ENCODE results near the gene ROM1.

ROM1 gene

DNA sequence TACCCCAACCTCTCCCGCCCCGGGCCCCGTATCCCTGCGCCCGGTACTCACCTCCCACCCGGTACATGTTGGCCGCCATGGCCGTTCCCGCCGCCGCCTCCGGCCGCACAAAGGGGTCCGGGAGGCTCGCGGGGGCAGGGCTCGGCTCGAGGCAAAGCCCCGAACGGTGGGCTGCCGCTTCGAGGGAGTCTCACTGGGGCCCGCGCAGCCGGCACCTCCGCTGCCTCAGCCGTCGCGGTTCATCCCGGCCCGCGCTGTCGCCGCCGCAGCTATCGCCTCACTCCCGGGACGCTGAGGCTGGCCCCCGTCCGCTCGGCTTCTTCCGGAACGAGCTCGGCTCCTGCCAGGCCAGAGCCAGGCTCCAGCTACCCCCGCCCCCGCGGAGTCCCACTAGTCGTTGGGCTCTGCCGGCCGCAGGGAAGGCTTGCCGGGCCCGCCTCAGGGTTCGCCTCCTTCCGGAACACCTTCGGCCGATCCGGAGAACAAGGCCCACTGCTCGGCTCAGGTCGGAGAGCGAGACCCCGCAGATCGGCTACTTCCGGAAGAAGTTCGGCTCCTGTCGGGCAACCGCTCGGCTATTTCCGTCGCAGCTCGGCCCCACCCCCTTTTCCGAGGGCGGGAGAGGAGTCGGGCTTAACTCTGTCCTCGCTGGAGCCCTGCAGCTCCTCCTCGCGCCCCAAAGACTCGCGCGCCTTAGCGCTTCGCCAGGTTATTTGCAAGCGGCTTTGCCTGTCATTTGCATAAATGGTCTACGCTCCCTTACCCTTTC lies 11.5 kb upstream of the ROM1 start, which contains the start of gene MTA2:
MTA2 (minus strand) TSS at position 494 of the 769 bp plus-strand sequence; CDS start at position 79, 415 bp downstream.
- H3K27me3 ChIP-seq: no peaks in the 10 kb centered on the region

DNA sequence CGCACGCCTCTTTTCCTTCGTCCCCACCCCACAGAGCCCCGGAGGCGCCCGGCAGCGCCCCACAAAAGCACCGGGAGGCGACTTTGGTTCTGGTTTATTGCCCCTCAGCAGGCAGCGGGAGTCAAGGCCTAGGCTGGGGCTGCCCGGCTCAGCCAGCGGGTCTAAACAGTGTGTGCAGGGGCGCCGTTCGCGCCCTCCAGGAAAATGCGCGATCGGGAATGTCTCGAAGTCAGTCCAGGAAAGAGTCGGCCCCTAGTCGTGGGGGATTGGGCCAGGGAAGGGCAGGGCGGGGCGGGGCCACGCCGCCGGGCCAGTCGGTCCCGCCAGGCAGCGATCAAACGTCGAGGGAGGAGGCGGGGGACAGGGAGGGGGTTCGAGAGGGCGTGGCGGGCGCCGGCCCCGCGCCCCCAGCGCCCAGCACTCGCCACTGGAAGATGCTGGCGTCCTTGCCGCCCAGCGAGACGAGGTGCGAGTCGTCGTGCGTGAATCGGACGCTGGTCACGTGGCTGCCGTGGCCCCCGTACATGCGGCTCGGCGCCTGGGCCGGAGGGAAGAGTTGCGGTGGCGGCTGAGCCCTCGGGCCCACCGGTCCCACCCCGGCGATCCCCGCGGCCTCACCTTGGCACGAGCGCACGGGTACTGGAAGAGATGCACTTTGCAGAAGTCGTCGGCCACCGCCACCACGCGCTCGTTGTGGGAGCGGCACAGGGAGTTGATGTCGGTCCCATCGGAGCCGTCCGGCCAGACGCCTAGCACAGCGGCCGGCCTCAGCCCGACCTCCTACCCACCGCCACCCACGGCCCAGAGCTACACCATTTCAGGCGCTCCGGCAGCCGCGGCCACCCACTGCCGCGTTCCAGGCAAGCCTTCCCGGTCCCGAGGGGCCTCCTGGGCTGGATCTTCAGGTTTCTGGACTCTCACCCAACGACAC lies 10.7 kb upstream of the ROM1 start:
- TF ChIP-seq, protein P1, sequence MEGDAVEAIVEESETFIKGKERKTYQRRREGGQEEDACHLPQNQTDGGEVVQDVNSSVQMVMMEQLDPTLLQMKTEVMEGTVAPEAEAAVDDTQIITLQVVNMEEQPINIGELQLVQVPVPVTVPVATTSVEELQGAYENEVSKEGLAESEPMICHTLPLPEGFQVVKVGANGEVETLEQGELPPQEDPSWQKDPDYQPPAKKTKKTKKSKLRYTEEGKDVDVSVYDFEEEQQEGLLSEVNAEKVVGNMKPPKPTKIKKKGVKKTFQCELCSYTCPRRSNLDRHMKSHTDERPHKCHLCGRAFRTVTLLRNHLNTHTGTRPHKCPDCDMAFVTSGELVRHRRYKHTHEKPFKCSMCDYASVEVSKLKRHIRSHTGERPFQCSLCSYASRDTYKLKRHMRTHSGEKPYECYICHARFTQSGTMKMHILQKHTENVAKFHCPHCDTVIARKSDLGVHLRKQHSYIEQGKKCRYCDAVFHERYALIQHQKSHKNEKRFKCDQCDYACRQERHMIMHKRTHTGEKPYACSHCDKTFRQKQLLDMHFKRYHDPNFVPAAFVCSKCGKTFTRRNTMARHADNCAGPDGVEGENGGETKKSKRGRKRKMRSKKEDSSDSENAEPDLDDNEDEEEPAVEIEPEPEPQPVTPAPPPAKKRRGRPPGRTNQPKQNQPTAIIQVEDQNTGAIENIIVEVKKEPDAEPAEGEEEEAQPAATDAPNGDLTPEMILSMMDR (IDR thresholded peaks at IDR 0.05): peak; percentile 13
- H3K4me3 ChIP-seq (ENCODE audit: low read depth in 1 of 2, low read length in 1 of 2): peak overlapping the region; percentile 89 to 98
- H3K27ac ChIP-seq: peak overlapping the region; percentile 84
- H3K9me3 ChIP-seq: no peaks in the 10 kb centered on the region
- H3K27me3 ChIP-seq: no peaks in the 10 kb centered on the region
- H3K36me3 ChIP-seq: peaks cover 33% of the 10 kb centered on the region
- peaks cover 36% of the 10 kb centered on the region in 2 experiments for H3K4me1 ChIP-seq (ENCODE audit: control insufficient read depth in 1 of 2, insufficient read depth in 1 of 2, low read depth in 1 of 2, low read length in 1 of 2)

More for the DNA sequence above, 11.5 kb upstream of the ROM1 start, which contains the start of gene MTA2:
- H3K27ac ChIP-seq: peak within 1 kb of the TSS; percentile 84
- H3K4me3 ChIP-seq (ENCODE audit: low read depth in 1 of 2, low read length in 1 of 2): peak within 1 kb of the TSS; percentile 89 to 98
- peaks cover 36% of the 10 kb centered on the region in 2 experiments for H3K4me1 ChIP-seq (ENCODE audit: control insufficient read depth in 1 of 2, insufficient read depth in 1 of 2, low read depth in 1 of 2, low read length in 1 of 2)
- peaks cover 37% of the 10 kb centered on the region for H3K36me3 ChIP-seq
- TF ChIP-seq, protein P1 (IDR thresholded peaks at IDR 0.05): peak; percentile 55
- H3K9me3 ChIP-seq: no peaks in the 10 kb centered on the region

DNA sequence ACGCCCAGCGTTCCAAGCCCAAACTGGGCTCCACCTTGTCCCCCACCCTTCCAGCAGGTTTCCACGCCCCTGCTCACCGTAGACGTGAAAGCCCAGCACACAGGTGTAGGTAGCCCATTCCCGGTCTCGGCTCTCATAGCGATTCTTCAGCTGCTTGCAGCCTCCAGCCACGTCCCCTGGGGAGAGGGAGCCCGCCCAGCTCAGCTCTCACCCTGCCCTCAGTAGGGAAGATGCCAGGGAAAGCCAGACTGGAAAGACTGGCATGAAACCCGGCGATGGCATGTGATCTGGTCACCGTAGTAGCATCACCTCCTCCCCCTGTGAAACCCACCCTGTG lies 10.0 kb upstream of the ROM1 start:
- H3K36me3 ChIP-seq: peaks cover 26% of the 10 kb centered on the region
- TF ChIP-seq, protein P1 (IDR thresholded peaks at IDR 0.05): no peak
- no peaks in the 10 kb centered on the region for H3K9me3 ChIP-seq
- H3K27me3 ChIP-seq: no peaks in the 10 kb centered on the region
- no peak overlapping the region for H3K27ac ChIP-seq
- peak overlapping the region; percentile 89 to 98 for H3K4me3 ChIP-seq (ENCODE audit: low read depth in 1 of 2, low read length in 1 of 2)
- peaks cover 39 to 41% of the 10 kb centered on the region in 2 experiments for H3K4me1 ChIP-seq (ENCODE audit: control insufficient read depth in 1 of 2, insufficient read depth in 1 of 2, low read depth in 1 of 2, low read length in 1 of 2)

DNA sequence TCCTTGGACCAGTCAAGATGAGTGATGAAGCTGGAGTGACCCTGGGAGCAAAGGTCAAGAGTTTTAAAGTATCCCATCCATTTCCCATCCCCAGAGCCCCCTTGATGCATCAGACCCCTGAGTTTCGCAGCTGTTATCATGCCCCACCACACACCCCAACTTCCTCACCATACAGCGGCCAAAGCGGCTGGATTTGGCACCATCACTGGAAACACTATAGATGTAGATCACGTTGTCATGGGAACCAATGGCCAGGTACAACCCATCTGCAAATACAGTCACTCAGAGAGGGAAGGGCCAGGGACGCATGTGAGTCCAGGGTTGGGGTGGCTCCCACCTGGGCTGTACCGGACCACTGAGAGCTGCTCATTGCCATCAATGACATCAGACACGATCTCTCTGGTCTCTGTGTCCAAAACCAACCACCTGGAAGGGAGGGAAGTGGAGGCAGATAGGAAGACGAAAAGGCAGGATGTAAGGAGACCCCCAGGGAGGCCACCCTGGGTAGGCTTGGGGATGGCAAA lies 9.2 kb upstream of the ROM1 start:
- Histone ChIP-seq H3K4me3 (ENCODE audit: low read depth in 1 of 2, low read length in 1 of 2) (no peak overlapping the region), H3K27ac (no peak overlapping the region), H3K36me3 (peaks cover 28% of the 10 kb centered on the region), H3K9me3 (no peaks in the 10 kb centered on the region), H3K4me1 (ENCODE audit: control insufficient read depth in 1 of 2, insufficient read depth in 1 of 2, low read depth in 1 of 2, low read length in 1 of 2) (peaks cover 37 to 40% of the 10 kb centered on the region in 2 experiments), H3K27me3 (no peaks in the 10 kb centered on the region)
- TF ChIP-seq, protein P1 (IDR thresholded peaks at IDR 0.05): no peak

DNA sequence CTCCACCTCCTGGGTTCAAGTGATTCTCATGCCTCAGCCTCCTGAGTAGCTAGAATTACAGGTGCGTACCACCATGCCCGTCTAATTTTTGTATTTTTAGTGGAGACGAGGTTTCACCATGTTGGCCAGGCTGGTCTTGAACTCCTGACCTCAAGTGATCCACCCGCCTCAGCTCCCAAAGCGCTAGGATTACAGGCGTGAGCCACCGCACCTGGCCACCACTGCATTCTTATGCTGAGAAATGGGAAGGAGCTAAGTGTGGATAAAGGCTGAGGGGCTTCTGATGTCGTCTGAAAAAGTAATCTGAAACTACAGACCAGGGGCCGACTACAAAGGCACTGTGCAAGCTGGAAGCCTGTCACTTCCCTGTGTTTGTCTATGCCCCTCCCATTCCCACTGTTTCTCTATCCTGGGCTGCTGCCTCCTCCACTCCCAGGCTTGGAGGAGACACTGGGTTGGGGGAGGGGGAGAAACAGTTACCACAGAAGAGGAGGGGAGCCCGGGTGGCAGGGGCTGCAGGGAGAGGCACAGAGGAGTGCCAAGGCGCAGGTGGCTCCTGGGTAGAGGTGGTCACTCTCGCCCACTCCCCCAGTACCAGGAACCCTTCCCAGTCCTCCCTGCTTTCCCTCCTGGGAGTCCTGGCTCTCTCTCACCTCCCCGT lies 8.5 kb upstream of the ROM1 start:
- Histone ChIP-seq H3K9me3 (no peaks in the 10 kb centered on the region), H3K36me3 (peaks cover 29% of the 10 kb centered on the region), H3K27me3 (no peaks in the 10 kb centered on the region), H3K27ac (no peak overlapping the region), H3K4me3 (ENCODE audit: low read depth in 1 of 2, low read length in 1 of 2) (no peak overlapping the region), H3K4me1 (ENCODE audit: control insufficient read depth in 1 of 2, insufficient read depth in 1 of 2, low read depth in 1 of 2, low read length in 1 of 2) (peaks cover 30 to 32% of the 10 kb centered on the region in 2 experiments)
- TF ChIP-seq, protein P1 (IDR thresholded peaks at IDR 0.05): no peak
